Psoas muscle (tissue), 8 donors: ENCODE data around the gene NUDT22. TPM values are rescaled to one million over a fixed set of nuclear protein-coding genes. Genes with fewer than 3 reads are reported as not detected.

Experiments
- ATAC-seq, 4 donors: fragments of 200-7000 bp; cut with Tn5 transposase; one replicate each; pipeline ENCODE4 v1.9.1; 2020; ENCODE audit warnings: moderate library complexity in 3 of 4, mild to moderate bottlenecking in 2 of 4
- DNase-seq, 2 donors: peaks; one replicate each; pipeline ENCODE4 v3.0.0-alpha.2; 2020
- H3K27ac ChIP-seq: fragments of 200-600 bp; one replicate; pipeline ENCODE4 v1.8.0; 2022
- H3K27me3 ChIP-seq, 3 donors: fragments of 200-600 bp in 1 of 3; one replicate each; pipeline versions ENCODE4 v1.6.1 to v1.8.0; 2013 to 2022; ENCODE audit warnings: low read length in 2 of 3, mild to moderate bottlenecking in 2 of 3, moderate library complexity in 1 of 3; ENCODE audit not compliant: insufficient read depth in 3 of 3
- H3K36me3 ChIP-seq, 2 donors: fragments of 200-600 bp in 1 of 2; one replicate each; pipeline versions ENCODE4 v1.6.1 to v1.8.0; 2013 to 2022; ENCODE audit warnings: low read depth in 1 of 2, mild to moderate bottlenecking in 1 of 2, moderate library complexity in 1 of 2; ENCODE audit not compliant: insufficient read depth in 1 of 2
- H3K4me1 ChIP-seq: fragments of 200-600 bp; one replicate; pipeline ENCODE4 v1.8.0; 2022
- H3K4me3 ChIP-seq: fragments of 200-600 bp; one replicate; pipeline ENCODE4 v1.8.0; 2022; ENCODE audit warnings: mild to moderate bottlenecking
- H3K9me3 ChIP-seq: fragments of 200-600 bp; one replicate; pipeline ENCODE4 v1.8.0; 2022
- WGBS, 3 donors: extraction: QIAGEN DNeasy Blood & Tissue Kit; methylation state at CpG; one replicate each; pipeline versions ENCODE4 v1.1.6 to v1.1.7; 2013; 5-methylcytosine and 5-hydroxymethylcytosine counted together
- intact Hi-C, 2 donors: fragments of 100-400 bp; cut with DNase I; formaldehyde crosslinking; loops; one replicate each; pipeline versions ENCODE4 v1.11.0 to v1.14.2; 2022
- polyA plus RNA-seq, 3 donors: library from polyadenylated mRNA; stranded (reverse); fragments of 200-250 nt; gene quantifications; one replicate each; pipeline ENCODE4 v1.2.3, GENCODE V29; 2013
- total RNA-seq, 4 donors: library from RNA; stranded (reverse); fragmentation: NEBNext Ultra II Directional in 2 of 4; extraction: Animal tissue kit (Norgen Biotek cat#: 25700) in 2 of 4; gene quantifications; one replicate each; pipeline versions ENCODE4 v1.2.1 to v1.2.4, GENCODE V29; 2021 to 2023
- TF ChIP-seq, protein P1 (sequence below): fragments of 200-600 bp; IDR thresholded peaks from one replicate; pipeline ENCODE4 v1.8.0; 2022; ENCODE audit warnings: antibody characterized with exemption
- donor health status: healthy with polysubstance abuse.
- donor health status: DM: no; HTN: no; CAD: no; lungs with moderate emphysema.
- donor health status: Bipolar disorder and iron deficiency.
- donor health status: healthy.
- donor health status: DM: yes; HTN: yes; CAD: no.
- donor health status: DM: no; HTN: no; CAD: no.
- donor health status: DM: no; HTN: no; CAD: no.
- donor health status: DM: yes; HTN: yes; CAD: no.

NUDT22 gene
- total and polyA plus RNA-seq, 7 donors: 31.6 to 59.3 (median 43.5) TPM

DNA sequence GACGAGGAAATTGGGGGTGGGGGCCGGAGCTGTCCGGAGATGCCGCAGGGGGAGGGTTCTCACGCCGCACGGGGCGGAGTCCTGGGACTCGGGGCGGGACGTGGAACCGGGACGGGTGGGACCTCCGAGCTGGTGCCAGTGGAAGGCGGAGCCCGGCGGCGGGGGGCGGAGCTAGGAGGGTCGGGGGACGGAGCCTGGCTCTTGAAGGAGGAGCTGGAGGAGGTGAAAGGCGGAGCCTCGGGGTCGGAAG lies 15.1 kb downstream of the NUDT22 start:
- H3K36me3 ChIP-seq: peaks cover 0 to 40% of the 10 kb centered on the region in 2 donors
- DNase-seq (peak; percentile 100), ATAC-seq (peak; percentile 81 to 82 (median 82))
- intact Hi-C loops: no loop called here
- TF ChIP-seq, protein P1, sequence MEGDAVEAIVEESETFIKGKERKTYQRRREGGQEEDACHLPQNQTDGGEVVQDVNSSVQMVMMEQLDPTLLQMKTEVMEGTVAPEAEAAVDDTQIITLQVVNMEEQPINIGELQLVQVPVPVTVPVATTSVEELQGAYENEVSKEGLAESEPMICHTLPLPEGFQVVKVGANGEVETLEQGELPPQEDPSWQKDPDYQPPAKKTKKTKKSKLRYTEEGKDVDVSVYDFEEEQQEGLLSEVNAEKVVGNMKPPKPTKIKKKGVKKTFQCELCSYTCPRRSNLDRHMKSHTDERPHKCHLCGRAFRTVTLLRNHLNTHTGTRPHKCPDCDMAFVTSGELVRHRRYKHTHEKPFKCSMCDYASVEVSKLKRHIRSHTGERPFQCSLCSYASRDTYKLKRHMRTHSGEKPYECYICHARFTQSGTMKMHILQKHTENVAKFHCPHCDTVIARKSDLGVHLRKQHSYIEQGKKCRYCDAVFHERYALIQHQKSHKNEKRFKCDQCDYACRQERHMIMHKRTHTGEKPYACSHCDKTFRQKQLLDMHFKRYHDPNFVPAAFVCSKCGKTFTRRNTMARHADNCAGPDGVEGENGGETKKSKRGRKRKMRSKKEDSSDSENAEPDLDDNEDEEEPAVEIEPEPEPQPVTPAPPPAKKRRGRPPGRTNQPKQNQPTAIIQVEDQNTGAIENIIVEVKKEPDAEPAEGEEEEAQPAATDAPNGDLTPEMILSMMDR: no peak
- 0 to 1% (median 1%) methylated on average over 18 to 24 of the region's 24 CpGs for WGBS, 3 donors
- H3K9me3 ChIP-seq: no peaks in the 10 kb centered on the region
- peaks cover 31% of the 10 kb centered on the region for H3K4me1 ChIP-seq
- H3K27ac ChIP-seq: peak overlapping the region; percentile 99
- peak overlapping the region; percentile 93 for H3K4me3 ChIP-seq
- H3K27me3 ChIP-seq: no peaks in the 10 kb centered on the region

DNA sequence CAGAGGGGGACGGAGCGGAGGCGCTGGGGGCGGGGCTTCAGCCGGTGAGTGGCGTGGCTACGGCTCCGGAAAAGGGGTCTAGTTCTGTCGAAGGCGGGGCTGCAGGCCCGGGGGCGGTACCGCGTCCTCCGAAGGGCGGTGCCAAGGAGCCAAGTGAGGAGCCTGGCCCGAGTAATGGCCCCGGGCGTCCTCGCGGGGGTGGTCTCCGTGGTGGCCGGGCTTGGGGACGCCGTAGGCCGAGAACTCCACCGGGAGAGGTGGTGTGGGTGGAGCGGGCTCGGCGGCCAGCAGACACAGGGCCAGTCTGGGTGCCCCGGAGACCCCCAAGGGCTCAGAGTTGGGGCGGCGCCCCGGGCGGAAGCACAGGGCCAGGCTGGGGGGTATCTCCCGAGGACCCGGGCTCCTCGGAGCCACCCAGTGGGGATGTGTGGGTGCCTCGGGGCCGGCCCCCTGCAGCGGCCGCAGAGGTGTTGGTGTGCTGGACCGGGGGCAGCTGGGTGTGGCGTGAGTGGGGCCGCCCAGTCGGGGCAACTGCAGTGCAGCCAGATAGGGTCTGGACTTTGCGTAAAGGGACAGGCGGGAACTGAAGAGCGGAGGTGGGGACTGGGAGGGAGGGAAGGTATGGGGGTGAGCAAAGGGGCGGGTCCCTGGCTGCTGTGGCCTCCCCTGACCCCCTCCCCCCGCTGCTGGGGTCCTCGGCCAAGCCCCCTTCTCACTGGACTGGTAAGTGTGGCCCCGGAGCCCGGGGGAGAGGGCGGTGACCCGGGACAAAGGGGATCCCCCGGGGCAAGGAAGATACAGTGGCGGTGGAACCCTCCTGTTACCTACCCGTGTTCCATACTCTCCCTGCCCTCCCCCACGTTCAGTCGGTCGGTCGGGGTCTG lies 15.7 kb downstream of the NUDT22 start:
- no peaks in the 10 kb centered on the region for H3K9me3 ChIP-seq
- DNase-seq (no peak), ATAC-seq (peak; percentile 1 to 11 (median 3))
- H3K36me3 ChIP-seq: peaks cover 0 to 40% of the 10 kb centered on the region in 2 donors
- peak overlapping the region; percentile 93 for H3K4me3 ChIP-seq
- TF ChIP-seq, protein P1: no peak
- intact Hi-C loops: no loop called here
- no peaks in the 10 kb centered on the region for H3K27me3 ChIP-seq
- peak overlapping the region; percentile 99 for H3K27ac ChIP-seq
- peaks cover 31% of the 10 kb centered on the region for H3K4me1 ChIP-seq
- WGBS, 3 donors: 0 to 1% (median 1%) methylated on average over 42 to 63 of the region's 63 CpGs

GRCh38 chr11:64243236-64243854 lies 17.3 kb downstream of the NUDT22 start:
- Histone ChIP-seq H3K4me3 (peak overlapping the region; percentile 93), H3K9me3 (no peaks in the 10 kb centered on the region), H3K27ac (peak overlapping the region; percentile 99), H3K36me3 (peaks cover 0 to 29% of the 10 kb centered on the region in 2 donors), H3K4me1 (peaks cover 37% of the 10 kb centered on the region), H3K27me3 (no peaks in the 10 kb centered on the region)
- 49 to 75% (median 58%) methylated on average over 8 of the region's 8 CpGs for WGBS, 3 donors
- DNase-seq: no peak
- intact Hi-C loops: no loop called here
- ATAC-seq: no peak
- TF ChIP-seq, protein P1: no peak

GRCh38 chr11:64244107-64244506 lies 18.0 kb downstream of the NUDT22 start:
- Histone ChIP-seq H3K4me3 (peak overlapping the region; percentile 93), H3K27me3 (no peaks in the 10 kb centered on the region), H3K36me3 (peaks cover 0 to 22% of the 10 kb centered on the region in 2 donors), H3K9me3 (no peaks in the 10 kb centered on the region), H3K4me1 (peaks cover 37% of the 10 kb centered on the region), H3K27ac (peak overlapping the region; percentile 99)
- ATAC-seq: no peak
- intact Hi-C loops: no loop called here
- 19 to 42% (median 31%) methylated on average over 5 of the region's 5 CpGs for WGBS, 3 donors
- no peak for DNase-seq
- TF ChIP-seq, protein P1: no peak
